Esophagus mucosa (tissue), 1 donor: ENCODE results near the gene ZBTB20. TPM values are rescaled to one million over a fixed set of nuclear protein-coding genes. Genes with fewer than 3 reads are reported as not detected.

Experiments used
- ATAC-seq: fragments of 200-7000 bp; cut with Tn5 transposase; one replicate; pipeline ENCODE4 v1.9.1; 2020
- total RNA-seq: library from RNA; stranded (reverse); gene quantifications from one replicate; pipeline ENCODE4 v1.2.4, GENCODE V29; 2023
- donor health status: DM: yes; HTN: yes; CAD: no.

The ZBTB20 gene
- total RNA-seq, 1 donor from 2014 or later, result 7.3 TPM

DNA sequence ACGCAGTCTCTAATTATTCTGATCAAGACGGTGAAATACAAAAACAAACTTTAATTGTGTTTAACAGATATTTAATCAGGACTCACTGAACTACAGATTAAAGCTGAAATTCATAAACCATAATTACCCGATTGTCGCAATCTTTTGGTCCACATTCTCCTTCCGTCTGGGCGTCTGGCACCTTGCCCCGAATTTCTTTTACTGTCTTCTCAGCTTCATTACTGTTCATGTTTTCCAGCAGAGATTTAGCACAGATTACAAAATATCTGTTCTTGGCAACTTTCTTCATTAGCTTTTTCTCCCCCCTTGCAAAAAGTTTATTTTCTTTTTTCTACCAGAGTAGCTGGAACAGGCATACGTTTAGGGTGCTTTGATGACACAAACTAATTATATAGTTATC, 581.9 kb downstream of the ZBTB20 start:
- no peak for ATAC-seq

DNA sequence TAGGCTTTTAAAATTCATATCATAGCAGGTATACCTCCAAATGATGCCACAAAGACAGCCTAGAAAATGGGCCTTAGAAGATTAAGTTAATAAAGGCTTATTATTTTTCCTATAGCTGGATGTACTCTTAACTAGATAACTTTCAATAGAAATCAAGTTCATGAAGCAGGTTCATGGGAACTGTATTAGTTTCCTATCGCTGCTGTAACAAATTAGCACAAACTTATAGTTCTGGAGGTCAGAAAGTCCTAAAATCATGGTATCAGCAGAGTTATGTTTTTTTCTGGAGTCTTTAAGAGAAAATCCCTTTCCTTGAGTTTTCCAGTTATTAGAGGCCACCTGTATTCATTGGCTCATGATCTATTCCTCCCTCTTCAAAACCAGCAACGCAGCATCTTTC, 583.4 kb downstream of the ZBTB20 start:
- no peak for ATAC-seq

DNA sequence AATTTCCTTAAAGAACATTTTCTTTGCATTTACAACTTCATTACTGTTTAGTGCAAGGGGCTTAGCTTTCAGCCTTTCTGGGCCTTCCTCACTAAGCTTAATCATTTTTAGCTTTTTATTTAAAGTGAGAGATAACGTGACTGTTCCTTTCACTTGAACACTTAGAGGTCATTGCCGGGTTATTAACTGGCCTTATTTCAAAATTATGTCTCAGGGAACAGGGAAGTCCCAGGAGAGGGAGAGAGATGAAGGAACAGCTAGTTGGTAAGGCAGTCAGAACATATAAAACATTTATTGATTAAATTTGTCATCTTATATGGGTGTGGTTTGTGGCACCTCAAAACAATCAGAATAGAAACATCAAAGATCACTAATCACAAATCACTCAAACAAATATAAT, 584.5 kb downstream of the ZBTB20 start:
- ATAC-seq, result no peak

GRCh38 chr3:114558271-114558670, 588.8 kb downstream of the ZBTB20 start:
- ATAC-seq, result peak; percentile 71

- peak; percentile 90 for ATAC-seq
These were observed 589.3 kb downstream of the ZBTB20 start for GRCh38 chr3:114557791-114558190.

DNA sequence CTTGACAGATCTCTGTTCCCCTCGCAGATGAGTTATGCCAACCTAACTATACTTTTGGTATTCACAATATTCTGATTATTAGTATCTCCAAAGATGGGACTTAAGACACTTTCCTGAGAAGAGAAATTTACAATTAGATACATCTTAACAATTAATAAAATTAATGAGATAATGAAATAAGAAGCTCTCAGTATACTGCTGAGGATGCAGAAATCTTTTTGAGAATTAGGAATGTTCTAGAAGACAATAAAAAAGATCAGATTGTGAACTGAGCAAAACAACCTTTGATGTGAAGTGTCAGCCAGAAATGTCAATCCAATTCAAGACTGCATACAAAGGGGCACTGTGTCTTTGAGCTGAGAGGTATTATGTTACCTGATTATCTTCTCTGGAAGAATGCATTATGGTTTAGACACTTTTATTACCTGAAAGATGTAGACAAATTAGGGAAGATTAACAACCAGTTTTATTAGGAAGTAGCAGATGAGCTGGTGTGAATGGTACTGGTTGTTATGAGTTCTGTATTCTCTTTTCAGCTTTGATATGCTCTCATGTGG, 590.4 kb downstream of the ZBTB20 start:
- ATAC-seq, result no peak

DNA sequence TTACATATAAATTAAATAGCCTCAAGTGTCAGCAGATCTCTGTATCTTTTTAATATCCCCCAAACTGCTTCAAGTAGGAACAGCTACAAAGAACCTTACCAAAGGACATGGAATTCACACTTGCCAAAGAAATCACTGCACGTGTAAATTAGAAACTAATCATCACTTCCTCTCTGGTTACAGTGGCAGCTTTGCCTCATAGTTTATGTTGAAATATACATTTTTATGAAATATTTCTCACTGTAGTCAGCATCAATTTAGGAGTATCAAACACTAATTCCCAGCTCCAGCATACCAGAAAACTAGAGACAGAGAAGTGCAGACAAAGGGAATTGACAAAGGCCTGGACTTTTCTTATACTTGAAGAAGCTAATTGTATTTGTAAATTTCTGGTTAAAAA, 592.4 kb downstream of the ZBTB20 start:
- no peak for ATAC-seq

- ATAC-seq, result no peak
These were observed 593.0 kb downstream of the ZBTB20 start for GRCh38 chr3:114553949-114554593.

- no peak for ATAC-seq
These were observed 594.6 kb downstream of the ZBTB20 start for GRCh38 chr3:114552527-114552812.

- peak; percentile 75 for ATAC-seq
These were observed 595.1 kb downstream of the ZBTB20 start for GRCh38 chr3:114551770-114552526.

- no peak for ATAC-seq
These were observed 596.9 kb downstream of the ZBTB20 start for GRCh38 chr3:114550165-114550564.

DNA sequence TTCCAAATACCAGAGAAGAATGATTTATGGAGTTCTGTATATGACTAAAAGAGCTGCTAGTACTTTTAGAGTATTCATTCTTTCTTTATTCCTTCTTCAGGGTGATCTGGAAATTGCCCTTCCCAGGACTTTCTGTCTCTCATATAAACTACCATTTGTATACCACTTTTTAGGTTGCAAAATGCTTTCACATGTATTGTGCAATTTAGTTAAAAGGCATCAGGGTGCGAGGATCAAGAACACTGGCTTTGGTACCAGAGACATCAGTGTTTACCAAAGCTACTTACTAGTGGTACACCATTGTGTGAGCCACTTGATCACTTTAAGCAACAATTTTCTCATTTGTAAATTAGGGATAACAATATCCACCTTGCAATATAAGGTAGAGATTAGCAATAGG, 601.9 kb downstream of the ZBTB20 start:
- ATAC-seq, result no peak

DNA sequence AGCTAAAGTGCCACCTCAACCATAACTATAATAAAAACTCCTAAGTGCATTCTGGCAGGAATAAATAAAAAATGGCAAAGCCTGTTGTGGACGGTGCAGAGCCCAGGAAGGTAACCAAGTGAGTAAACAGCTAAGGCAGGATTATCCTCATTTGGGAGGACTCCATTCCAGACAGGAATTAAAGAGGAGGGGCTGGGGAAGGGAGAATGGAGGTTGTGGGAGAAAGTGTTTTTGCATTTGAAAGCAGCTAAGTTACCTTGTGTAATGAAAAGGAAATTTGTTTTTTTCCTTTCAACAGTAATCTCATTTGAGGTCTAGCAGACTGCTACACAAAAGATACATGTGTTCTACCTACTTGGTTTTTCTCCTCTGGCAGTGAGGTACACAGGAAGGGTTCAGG, 604.7 kb downstream of the ZBTB20 start:
- no peak for ATAC-seq

- no peak for ATAC-seq
These were observed 607.6 kb downstream of the ZBTB20 start for GRCh38 chr3:114539525-114539924.

DNA sequence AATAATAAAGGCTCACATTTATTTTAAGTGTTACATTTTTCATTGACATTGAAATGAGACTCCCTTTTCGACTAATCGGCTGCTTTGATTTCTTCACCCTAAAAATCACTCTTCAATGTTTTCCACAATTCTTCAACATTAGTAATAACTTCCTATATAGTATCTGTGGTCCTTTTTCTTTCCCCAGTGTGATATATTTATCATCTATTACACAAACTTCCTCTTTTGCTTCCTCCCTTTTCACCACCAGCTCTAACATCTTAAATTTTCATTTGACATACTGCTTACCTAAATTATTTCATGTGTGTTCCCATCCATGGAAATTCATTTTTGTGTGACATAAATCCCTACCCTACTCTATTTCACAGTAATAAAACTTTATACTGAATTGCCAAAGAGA, 608.9 kb downstream of the ZBTB20 start:
- ATAC-seq, result no peak

GRCh38 chr3:114528517-114528916, 618.6 kb downstream of the ZBTB20 start:
- no peak for ATAC-seq

GRCh38 chr3:114527036-114527644, 619.9 kb downstream of the ZBTB20 start:
- ATAC-seq, result no peak

DNA sequence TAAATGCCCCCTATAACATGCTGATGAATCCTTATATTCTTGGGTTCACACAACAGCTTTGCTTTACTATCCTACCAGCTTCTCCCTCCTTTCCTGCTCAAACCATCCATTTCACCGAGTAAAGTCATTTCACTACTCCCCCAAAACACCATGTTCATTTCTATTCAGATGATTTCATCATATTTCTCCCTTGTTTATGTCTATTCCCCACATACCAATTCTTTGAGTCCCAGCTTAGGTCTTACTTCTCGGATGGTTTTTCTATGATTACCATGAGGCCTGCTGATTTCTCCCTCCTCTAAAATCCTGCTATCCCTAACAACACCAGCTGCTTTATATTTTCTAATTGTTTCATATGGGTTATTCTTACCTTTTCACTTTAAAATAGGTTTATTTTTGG, 621.8 kb downstream of the ZBTB20 start:
- no peak for ATAC-seq

- peak; percentile 49 for ATAC-seq
These were observed 627.7 kb downstream of the ZBTB20 start for GRCh38 chr3:114519415-114519814.

DNA sequence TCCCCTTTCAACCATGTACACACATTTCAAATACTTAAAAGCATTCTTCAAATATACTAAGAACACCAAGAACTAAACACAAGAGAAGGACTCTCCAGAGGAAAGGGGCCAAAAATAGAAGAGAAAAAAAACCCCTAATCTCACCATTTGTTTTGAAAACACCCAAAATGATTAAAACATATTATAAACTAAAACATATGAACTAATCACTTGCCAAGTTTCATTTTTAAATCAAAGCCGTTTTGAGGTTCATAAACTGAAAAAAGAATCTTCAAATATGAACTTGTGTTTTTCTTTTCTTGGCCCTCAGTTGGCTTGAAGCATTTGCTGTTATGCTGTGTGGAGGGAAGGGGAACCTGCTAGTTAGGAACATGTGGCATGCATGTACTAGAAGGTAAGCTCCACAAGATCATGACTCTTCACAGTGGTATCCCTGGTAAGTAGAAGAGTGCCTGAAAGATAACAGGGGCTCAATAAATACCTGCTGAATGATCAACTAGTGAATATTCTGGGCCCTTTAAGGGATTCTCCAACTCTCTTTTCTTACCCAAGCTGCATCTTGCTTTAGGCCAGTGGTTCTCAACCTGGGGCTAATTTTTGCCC, 628.8 kb downstream of the ZBTB20 start:
- no peak for ATAC-seq

DNA sequence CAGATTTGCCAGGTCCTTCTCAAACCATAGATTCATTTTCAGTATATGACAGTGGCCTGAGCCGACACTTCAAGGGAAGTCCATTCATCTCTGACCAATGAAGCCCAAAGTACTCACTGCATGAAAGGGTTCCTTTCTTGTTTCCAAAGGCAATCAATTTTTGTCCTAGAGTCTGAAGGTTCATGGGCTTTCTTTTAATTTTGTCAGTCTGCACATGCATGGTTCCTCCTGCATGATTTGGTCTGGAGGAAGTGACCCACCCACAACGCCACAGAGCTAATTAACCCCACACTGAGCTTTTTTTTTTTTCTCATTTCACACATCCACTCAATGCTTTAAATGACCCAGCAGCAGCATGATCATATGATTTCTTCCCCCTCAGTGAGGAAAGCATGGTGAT, 636.9 kb downstream of the ZBTB20 start:
- no peak for ATAC-seq

- ATAC-seq, result no peak
These were observed 637.3 kb downstream of the ZBTB20 start for GRCh38 chr3:114509756-114510155.

- ATAC-seq, result no peak
These were observed 638.1 kb downstream of the ZBTB20 start for GRCh38 chr3:114508976-114509375.

- ATAC-seq, result no peak
These were observed 638.9 kb downstream of the ZBTB20 start for GRCh38 chr3:114508208-114508607.
